ENCODE results near the gene PLAGL2. TPM values are rescaled to one million over a fixed set of nuclear protein-coding genes. Genes with fewer than 3 reads are reported as not detected.

The PLAGL2 gene
- total and polyA plus RNA-seq, 4 donors: 1.3 to 7.2 (median 1.6) TPM

DNA sequence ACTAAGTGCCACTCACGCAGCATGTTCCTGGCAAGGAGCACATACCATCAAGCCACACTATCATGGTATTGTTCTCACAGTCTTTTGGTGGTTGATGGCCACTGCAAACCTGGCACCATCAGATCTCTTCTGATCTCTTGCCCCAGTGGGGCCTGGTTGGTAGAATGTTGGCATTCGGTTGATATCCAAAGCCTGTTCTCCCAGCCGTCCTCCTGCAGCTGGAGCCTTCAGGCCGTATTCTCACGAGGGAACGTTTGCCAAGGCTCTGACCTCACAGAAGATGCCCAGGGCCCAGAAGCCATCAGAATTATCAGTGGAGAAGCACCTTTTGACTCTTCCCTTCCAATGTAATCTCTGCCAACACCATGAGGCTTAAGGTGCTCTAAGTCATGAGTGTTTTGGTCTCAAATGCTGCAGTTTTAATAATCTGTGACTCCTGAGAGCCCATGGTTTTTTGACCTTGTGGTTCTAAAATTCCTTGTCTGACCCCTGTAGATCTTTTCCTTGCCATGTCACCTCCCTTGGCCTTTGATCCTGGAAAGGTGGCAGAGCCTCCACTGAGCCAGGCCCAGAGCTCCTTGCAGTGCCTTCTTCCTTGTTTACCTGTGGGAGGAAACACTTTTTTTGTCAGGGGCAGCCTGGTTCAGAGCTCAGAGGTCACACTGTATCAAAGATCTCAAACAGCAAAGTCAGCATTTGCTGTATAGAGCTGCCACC lies 27.9 kb upstream of the PLAGL2 start (continued):
- TF ChIP-seq, protein P1, sequence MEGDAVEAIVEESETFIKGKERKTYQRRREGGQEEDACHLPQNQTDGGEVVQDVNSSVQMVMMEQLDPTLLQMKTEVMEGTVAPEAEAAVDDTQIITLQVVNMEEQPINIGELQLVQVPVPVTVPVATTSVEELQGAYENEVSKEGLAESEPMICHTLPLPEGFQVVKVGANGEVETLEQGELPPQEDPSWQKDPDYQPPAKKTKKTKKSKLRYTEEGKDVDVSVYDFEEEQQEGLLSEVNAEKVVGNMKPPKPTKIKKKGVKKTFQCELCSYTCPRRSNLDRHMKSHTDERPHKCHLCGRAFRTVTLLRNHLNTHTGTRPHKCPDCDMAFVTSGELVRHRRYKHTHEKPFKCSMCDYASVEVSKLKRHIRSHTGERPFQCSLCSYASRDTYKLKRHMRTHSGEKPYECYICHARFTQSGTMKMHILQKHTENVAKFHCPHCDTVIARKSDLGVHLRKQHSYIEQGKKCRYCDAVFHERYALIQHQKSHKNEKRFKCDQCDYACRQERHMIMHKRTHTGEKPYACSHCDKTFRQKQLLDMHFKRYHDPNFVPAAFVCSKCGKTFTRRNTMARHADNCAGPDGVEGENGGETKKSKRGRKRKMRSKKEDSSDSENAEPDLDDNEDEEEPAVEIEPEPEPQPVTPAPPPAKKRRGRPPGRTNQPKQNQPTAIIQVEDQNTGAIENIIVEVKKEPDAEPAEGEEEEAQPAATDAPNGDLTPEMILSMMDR (IDR thresholded peaks at IDR 0.05; ENCODE audit: low read depth, low read length, missing input control): no peak
- TF ChIP-seq, protein P2, sequence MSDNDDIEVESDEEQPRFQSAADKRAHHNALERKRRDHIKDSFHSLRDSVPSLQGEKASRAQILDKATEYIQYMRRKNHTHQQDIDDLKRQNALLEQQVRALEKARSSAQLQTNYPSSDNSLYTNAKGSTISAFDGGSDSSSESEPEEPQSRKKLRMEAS (IDR thresholded peaks at IDR 0.05): no peak

DNA sequence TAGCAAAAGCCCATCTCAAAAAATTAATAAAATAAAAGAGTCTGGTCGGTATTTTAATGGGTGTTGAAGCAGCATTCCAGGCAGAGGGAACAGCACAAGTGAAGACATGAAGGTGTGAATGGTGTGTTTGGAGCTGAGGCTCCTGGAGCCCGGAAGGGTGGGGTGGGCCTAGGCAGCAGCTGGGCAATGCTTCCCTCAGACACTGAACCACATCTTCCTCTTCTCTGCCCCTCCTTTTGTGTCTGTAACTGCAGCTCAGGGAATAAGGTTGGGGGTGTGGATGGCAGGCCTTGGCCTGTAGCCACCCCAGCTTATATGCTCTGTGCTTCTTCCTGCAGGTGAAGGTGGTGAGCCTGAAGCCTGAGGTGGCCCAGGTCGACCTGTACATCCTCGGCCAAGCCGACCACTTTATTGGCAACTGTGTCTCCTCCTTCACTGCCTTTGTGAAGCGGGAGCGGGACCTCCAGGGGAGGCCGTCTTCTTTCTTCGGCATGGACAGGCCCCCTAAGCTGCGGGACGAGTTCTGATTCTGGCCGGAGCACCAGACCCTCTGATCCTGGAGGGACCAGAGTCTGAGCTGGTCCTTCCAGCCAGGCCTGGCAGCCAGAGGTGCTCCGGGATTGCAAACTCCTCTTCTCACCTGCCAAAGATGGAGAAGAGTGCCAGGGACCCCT lies 26.7 kb upstream of the PLAGL2 start:
- DNase-seq (ENCODE audit: low spot score): no peak
- H3K4me3 ChIP-seq (ENCODE audit: low read depth in 1 of 3, low read length in 3 of 3): no peak overlapping the region
- peaks cover 4 to 41% (median 34%) of the 10 kb centered on the region in 4 donors for H3K36me3 ChIP-seq (ENCODE audit: control insufficient read depth in 4 of 4, insufficient read depth in 3 of 4, low read depth in 1 of 4, low read length in 3 of 4)
- H3K27me3 ChIP-seq (ENCODE audit: control insufficient read depth in 4 of 4, insufficient read depth in 4 of 4, low read length in 3 of 4): no peaks in the 10 kb centered on the region
- WGBS: 97% methylated on average over 13 of the region's 13 CpGs
- H3K4me1 ChIP-seq (ENCODE audit: control insufficient read depth in 4 of 4, insufficient read depth in 4 of 4, low read length in 3 of 4): peaks cover 9 to 40% (median 32%) of the 10 kb centered on the region in 4 donors
- no peak for TF ChIP-seq JUND (IDR thresholded peaks at IDR 0.05)
- TF ChIP-seq TAF1 (conservative IDR thresholded peaks at IDR 0.05): no peak
- no peak for TF ChIP-seq HNF4G (IDR thresholded peaks at IDR 0.05)
- TF ChIP-seq SP1 (IDR thresholded peaks at IDR 0.05): no peak
- TF ChIP-seq, protein P3, sequence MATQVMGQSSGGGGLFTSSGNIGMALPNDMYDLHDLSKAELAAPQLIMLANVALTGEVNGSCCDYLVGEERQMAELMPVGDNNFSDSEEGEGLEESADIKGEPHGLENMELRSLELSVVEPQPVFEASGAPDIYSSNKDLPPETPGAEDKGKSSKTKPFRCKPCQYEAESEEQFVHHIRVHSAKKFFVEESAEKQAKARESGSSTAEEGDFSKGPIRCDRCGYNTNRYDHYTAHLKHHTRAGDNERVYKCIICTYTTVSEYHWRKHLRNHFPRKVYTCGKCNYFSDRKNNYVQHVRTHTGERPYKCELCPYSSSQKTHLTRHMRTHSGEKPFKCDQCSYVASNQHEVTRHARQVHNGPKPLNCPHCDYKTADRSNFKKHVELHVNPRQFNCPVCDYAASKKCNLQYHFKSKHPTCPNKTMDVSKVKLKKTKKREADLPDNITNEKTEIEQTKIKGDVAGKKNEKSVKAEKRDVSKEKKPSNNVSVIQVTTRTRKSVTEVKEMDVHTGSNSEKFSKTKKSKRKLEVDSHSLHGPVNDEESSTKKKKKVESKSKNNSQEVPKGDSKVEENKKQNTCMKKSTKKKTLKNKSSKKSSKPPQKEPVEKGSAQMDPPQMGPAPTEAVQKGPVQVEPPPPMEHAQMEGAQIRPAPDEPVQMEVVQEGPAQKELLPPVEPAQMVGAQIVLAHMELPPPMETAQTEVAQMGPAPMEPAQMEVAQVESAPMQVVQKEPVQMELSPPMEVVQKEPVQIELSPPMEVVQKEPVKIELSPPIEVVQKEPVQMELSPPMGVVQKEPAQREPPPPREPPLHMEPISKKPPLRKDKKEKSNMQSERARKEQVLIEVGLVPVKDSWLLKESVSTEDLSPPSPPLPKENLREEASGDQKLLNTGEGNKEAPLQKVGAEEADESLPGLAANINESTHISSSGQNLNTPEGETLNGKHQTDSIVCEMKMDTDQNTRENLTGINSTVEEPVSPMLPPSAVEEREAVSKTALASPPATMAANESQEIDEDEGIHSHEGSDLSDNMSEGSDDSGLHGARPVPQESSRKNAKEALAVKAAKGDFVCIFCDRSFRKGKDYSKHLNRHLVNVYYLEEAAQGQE (IDR thresholded peaks at IDR 0.05): no peak
- TF ChIP-seq FOXA2 (IDR thresholded peaks at IDR 0.05): no peak
- TF ChIP-seq, protein P4, sequence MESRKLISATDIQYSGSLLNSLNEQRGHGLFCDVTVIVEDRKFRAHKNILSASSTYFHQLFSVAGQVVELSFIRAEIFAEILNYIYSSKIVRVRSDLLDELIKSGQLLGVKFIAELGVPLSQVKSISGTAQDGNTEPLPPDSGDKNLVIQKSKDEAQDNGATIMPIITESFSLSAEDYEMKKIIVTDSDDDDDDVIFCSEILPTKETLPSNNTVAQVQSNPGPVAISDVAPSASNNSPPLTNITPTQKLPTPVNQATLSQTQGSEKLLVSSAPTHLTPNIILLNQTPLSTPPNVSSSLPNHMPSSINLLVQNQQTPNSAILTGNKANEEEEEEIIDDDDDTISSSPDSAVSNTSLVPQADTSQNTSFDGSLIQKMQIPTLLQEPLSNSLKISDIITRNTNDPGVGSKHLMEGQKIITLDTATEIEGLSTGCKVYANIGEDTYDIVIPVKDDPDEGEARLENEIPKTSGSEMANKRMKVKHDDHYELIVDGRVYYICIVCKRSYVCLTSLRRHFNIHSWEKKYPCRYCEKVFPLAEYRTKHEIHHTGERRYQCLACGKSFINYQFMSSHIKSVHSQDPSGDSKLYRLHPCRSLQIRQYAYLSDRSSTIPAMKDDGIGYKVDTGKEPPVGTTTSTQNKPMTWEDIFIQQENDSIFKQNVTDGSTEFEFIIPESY (IDR thresholded peaks at IDR 0.05): no peak
- no peak for TF ChIP-seq RXRA (IDR thresholded peaks at IDR 0.05)
- no peak for TF ChIP-seq GABPA (IDR thresholded peaks at IDR 0.05 in 1 of 2, conservative IDR thresholded peaks at IDR 0.05 in 1 of 2)
- TF ChIP-seq EGR1 (IDR thresholded peaks at IDR 0.05; ENCODE audit: low read depth in 2 of 2): no peak
- TF ChIP-seq, protein P2 (IDR thresholded peaks at IDR 0.05): no peak
- TF ChIP-seq YY1 (IDR thresholded peaks at IDR 0.05): no peak
- no peak for TF ChIP-seq RAD21 (IDR thresholded peaks at IDR 0.05)
- TF ChIP-seq, protein P5, sequence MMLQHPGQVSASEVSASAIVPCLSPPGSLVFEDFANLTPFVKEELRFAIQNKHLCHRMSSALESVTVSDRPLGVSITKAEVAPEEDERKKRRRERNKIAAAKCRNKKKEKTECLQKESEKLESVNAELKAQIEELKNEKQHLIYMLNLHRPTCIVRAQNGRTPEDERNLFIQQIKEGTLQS (IDR thresholded peaks at IDR 0.05): no peak
- TF ChIP-seq NR2F2 (IDR thresholded peaks at IDR 0.05): no peak
- TF ChIP-seq, protein P1 (IDR thresholded peaks at IDR 0.05; ENCODE audit: low read depth, low read length, missing input control): no peak
- no peak for TF ChIP-seq FOXA1 (IDR thresholded peaks at IDR 0.05)
- no peak for TF ChIP-seq HNF4A (conservative IDR thresholded peaks at IDR 0.05)
- H3K27ac ChIP-seq (ENCODE audit: low read depth in 1 of 2, low read length in 2 of 2): no peak overlapping the region
- no peak overlapping the region for H3K9ac ChIP-seq (ENCODE audit: low read depth in 1 of 2, low read length in 2 of 2)
- no peaks in the 10 kb centered on the region for H3K9me3 ChIP-seq (ENCODE audit: control insufficient read depth in 4 of 4, low read length in 3 of 4)
